Epithelial cell of esophagus (primary cell): ENCODE data around the gene NR3C1.

Experiments used
- DNase-seq: peaks from one replicate; pipeline ENCODE4 v3.0.0; 2010; ENCODE audit warnings: low read depth
- H3K4me3 ChIP-seq: 2 replicates; pipeline ENCODE4 v1.5.1; 2011; ENCODE audit warnings: mild to moderate bottlenecking, low read length, control low read depth
- CTCF ChIP-seq: IDR thresholded peaks from 2 replicates; pipeline ENCODE4 v1.5.1; 2011; ENCODE audit warnings: low read depth, mild to moderate bottlenecking, low read length, control low read depth, inconsistent platforms; ENCODE audit not compliant: insufficient read depth; ENCODE audit errors: missing control alignments

Gene NR3C1

GRCh38 chr5:143354025-143354424 lies 49.5 kb downstream of the NR3C1 start:
- no peak for TF ChIP-seq CTCF
- no peak for DNase-seq
- H3K4me3 ChIP-seq: no peak overlapping the region

GRCh38 chr5:143352691-143353090 lies 50.8 kb downstream of the NR3C1 start:
- no peak overlapping the region for H3K4me3 ChIP-seq
- TF ChIP-seq CTCF: no peak
- no peak for DNase-seq

- peak; percentile 73 for DNase-seq
- H3K4me3 ChIP-seq: no peak overlapping the region
- no peak for TF ChIP-seq CTCF
Measured at GRCh38 chr5:143350751-143351602, 52.5 kb downstream of the NR3C1 start.

- no peak for DNase-seq
- no peak overlapping the region for H3K4me3 ChIP-seq
- TF ChIP-seq CTCF: no peak
Measured at GRCh38 chr5:143350341-143350740, 53.1 kb downstream of the NR3C1 start.

GRCh38 chr5:143349177-143349576 lies 54.3 kb downstream of the NR3C1 start:
- no peak for DNase-seq
- no peak for TF ChIP-seq CTCF
- no peak overlapping the region for H3K4me3 ChIP-seq

- TF ChIP-seq CTCF: no peak
- DNase-seq: no peak
- H3K4me3 ChIP-seq: no peak overlapping the region
Measured at GRCh38 chr5:143347698-143348344, 55.7 kb downstream of the NR3C1 start.
